ENCODE data around the gene POLD2.
"Not testable (repeated sequence)": the region's sequence is repeated elsewhere in the genome, so short reads cannot be mapped to it uniquely, and the experiment has no call there.

The POLD2 gene

DNA sequence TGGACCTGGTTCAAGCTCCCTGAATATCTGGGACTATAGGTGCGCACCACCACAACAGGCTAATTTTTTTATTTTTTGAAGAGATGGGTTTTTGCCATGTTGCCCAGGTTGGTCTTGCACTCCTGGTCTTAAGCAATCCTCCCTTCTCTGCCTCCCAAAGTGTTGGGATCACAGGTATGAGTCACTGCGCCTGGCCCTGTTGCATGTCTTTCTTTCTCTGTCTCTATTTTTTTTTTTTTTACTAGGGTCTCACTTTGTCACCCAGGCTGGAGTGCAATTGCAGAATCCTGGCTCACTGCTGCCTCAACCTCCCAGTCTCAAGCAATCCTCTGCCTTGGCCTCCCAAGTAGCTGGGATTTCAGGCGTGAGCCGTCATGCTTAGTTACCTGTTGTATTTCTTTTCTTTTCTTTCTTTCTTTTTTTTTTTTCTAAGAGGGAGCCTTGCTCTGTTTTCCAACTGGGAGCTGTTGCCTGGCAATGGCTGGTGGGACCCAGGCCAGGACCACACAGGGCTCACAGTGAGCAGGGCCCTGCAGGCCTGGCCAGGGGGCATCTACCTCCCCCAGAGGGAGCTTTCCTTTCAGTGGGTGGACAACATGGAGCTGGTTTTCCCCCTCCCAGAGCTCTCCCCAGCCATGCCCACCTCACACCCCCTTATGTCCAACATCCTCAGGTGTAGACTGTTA lies 11.7 kb upstream of the POLD2 start:
- no peak for DNase-seq

DNA sequence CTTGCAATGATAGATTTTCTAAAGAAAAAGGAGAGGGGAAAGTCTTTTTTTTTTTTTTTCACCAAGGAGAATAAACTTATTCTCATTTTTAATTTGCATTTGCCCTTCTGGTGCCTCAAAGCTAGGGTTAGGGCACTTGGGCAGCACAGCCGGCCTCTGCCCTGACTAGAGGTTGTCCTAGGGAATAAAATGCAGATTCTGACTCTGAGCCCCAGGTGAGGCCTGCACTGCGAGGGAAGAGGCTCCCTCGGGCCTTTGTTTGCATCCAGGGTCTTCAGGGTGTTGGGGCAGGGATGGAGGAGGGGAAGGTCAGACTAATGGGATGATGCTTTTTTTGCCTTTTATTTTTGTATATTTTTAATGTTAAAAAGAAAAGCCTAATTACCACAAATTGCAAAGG lies 9.9 kb upstream of the POLD2 start:
- DNase-seq = no peak

DNA sequence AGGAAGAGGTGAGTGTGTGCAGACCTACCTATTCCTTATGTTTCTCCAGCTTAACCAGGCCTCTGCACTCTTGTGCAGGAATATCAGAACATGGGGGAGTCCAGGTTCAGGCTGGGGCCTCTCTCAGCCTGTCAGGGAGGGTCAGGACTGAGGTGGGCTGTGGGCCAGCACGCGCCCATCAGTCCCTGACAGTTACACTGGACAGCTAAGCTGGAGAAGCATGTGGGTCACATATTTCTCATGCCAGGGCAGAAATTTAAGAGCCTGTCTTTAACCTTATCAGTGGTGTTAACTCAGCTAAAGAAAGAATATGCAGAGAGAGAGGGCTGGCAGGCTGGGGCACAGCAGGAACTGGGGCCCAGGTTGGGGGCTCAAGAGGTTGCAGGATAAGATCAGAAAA lies 8.7 kb upstream of the POLD2 start:
- DNase-seq = no peak

DNA sequence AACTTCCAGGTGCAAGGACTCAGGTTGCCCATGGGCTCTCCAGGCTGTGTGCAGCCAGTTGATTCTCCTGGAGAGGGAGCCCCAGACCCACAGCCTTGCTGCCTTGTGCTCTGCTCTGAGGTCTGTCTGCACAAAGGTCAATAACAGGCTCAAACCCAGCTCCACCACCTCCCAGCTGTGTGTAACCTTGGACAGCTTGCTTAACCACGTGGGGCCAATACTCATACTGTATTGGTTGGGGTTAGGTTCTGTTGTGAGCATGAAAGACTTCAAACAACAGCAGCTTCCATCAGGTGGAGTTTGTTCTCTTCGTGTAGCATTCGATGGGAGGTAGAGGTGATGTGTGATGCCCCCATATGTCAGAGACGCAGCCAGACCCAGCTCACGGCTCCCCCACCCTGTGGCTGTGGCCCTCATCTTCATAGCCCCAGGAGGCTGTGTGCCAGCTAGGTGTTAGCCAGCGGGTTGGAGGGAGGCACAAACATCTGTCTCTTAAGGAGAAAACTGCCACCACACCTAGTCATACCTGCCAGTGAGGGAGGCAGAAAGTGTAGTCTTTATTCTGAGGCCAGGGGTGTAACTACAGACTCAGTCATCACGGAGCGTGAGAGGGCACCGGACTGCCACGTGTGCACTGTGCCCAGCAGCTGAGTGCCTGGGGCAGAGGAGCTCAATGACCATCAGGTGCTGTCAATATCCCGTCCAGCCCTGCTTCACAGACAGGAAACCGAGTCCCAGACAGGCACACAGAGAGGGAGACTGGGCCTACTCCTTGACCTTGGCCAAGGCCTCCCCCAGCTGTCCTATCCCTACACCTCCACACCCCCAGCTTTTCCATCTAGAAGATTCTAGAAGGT lies 8.1 kb upstream of the POLD2 start:
- DNase-seq = no peak

DNA sequence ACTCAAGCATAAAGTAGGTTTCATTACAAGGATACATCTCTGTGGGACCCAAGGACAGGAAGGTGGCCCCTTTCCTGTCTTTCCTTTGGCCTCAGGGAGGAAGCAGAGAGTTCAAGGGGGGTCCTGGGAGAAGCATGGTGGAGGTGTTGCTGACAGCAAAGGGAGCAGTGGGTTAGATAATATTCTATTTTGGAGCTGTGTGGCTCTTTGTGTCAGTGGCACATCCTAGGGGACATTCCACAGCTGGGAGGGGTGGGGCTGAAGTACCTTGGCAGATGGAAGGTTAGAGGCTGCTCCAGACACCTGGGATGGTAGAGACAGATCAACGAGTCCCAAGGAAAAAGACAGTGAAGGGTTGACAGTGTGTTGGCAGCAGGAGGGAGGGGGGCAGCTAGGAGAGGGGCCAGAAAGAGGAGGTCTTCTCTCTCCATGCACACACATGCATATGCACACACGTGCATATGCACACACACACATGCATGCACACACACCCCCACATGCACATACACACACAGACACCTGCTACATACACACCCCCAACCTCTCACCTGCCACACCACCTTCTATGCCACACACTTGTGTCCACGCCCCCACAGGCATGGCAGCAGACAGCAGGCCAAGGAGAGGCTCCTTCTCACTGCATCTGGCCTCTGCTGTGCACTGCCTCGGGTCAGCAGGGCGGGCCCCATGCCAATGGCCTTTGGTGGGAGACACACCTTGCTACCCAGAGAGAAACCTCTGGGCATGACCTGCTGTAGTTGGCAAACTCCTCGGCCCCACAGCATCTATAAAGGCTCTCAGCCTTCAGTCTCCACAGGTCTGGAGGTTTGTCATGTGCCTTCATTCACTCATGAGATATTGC lies 5.6 kb upstream of the POLD2 start:
- no peak for DNase-seq

DNA sequence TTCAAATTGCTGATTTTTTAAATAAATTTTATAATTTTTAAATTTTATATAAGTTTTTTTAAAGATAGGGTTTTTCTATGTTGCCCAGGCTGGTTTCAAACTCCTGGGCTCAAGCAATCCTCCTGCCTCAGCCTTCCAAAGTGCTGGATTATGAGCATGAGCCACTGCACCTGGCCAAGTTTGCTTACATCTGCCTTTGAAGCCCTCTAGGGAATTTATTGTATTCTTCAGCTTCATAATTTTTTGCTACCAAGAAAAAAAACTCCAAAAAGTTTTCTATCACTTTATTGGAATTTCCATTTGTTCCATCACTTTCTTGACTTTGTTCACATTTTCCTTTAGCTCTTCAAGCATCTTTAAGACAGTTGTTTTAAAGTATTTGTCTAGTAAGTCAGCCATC lies 3.8 kb upstream of the POLD2 start:
- DNase-seq = no peak

DNA sequence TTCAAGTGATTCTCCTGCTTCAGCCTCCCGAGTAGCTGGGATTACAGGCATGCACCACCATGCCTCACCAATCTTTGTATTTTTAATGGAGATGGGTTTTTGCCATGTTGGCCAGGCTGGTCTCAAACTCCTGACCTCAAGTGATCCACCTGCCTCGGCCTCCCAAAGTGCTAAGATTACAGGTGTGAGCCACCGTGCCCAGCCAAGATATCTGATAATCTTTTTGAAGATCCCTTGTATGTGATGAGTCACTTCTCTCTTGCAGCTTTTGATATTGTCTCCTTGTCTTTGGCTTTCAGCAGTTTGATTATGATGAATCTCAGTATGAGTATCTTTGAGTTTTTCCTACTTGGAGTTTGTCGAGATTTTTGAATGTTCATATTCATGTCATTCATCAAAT lies 3.2 kb upstream of the POLD2 start:
- not testable (repeated sequence) for DNase-seq

DNA sequence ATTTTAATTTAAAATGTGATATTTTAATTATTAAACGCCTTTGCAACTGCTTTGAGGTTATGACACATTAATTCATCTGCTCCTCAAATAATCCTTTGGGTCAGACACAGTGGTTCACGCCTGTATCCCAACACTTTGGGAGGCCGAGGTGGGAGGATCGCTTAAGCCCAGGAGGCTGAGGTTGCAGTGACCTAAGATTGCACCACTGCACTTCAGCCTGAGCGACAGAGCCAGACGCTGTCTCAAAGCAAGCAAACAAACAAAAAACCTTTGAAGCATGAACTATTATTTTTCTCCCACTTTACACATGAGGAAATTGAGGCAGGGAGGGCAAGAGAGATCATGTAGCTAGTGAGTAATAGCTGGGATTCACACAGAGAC lies 1.5 kb upstream of the POLD2 start:
- DNase-seq = no peak

DNA sequence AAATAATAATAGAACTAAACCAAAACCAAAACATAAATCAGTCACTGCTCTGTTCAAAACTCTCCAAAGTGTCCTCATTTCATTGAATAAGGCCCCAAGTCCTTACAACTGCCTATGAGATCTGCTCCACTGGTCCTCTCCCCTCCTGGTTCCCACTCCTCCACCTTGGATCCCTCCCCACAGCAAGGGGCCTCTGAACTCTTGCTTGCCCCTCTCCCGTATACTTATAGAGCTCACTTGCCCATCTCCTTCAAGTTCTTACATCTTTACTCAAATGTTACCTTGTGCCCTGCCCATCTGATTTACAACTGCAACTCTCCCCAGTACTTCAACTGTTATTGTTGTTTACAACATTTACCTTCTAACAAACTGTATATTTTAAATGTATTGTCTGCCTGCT lies 819 bp downstream of the POLD2 start:
- DNase-seq = no peak

DNA sequence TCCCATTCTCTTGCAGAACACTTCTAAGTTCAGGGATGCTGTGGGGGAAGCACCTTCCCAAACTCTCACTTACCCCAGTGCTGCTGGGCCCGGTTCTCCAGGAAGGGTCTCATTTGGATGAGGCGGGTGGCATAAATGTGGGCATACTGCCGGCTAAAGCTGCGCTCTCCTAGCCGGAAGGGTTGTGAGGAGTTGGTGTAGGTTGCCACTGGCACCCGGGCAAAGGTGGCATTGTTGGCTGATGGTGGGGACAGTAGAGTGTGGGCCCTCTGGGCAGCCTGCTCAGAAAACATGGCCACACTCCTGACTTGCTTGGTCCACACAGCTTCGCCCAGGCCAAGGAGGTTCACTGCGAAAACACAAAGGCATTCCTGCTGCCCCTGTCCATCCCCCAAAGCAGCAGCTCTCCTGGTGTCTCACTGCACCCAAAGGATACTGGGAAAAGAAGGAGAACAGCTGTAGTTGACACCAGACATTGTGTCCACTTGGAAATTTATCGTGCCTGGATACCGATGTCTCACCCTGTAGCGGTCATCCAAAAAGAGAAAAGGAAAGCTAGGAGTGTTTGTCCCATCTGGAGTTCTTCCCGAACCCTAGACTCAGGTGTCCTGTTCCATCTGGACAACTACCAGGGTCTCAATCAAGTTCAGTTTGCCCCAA lies 1.5 kb downstream of the POLD2 start:
- DNase-seq = no peak

DNA sequence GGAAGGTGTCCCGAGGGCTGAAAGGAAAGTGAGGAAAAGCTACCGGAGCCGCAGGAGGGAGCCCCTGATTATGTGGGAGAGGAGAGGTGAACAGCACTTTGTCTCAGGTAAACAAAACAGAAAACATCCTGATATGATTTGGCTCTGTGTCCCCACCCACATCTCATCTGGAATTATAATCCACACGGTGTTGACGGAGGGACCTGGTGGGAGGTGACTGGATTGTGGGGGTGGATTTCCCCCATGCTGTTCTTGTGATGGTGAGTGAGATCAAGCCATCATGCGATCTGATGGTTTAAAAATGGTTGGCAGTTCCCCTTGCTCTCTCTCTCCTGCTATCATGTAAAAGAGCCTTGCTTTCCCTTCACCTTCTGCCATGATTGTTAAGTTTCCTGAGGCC lies 3.0 kb downstream of the POLD2 start:
- no peak for DNase-seq

DNA sequence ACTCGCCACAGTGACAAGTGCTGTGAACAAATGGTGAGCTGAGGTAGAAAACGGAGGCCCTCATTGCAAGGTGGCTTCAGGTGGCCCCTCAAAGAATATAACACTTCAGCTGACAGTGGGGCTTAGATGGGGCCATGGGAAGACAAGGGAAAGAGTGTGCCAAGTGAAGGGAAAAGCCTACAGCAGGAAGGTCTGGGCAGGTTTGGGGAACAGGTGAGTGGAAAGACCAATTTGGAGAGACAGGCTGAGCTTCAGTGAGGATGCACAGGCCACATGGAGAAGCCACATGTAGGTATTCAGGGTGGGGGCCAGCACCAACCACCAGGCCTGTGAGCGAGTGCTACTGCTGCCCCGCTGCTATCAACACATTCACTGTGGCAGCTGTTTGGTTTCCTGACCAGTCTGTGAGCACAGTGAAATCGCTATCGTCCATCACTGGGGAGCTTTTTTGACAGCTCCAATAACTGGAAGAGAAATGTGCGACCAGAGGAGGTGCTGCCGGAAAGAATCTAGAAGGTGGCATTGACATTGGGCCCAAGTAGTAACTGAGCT lies 3.4 kb downstream of the POLD2 start:
- DNase-seq = no peak

DNA sequence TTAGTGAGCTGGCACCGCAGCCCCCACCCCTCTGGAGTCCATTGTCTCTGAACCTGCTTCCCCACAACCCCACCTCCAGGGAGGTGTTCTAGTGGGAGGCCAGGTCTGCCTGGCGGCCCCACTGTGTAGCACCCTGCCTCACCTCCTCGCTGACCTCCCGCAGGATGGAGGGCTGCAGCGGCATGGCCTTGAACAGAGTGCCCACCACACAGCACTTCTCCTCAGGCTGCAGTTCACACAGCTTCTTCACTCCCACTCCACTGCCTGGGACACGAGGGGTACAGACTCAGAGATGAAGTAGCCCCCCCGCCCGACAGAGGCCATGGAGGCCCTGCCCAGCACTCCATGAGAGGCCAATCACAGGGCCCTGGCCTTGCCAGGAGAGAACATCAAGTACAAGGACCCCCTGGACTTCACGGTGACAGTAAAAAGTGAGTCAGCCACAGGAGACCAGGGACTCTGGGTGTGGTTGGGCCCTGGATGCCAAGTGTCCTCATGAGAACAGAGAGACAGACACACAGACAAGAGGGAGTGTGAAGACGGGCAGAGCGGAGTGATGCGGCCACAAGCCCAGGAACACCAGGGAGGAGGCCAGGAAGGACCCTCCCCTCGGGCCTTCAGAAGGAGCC lies 5.4 kb downstream of the POLD2 start:
- DNase-seq = no peak

DNA sequence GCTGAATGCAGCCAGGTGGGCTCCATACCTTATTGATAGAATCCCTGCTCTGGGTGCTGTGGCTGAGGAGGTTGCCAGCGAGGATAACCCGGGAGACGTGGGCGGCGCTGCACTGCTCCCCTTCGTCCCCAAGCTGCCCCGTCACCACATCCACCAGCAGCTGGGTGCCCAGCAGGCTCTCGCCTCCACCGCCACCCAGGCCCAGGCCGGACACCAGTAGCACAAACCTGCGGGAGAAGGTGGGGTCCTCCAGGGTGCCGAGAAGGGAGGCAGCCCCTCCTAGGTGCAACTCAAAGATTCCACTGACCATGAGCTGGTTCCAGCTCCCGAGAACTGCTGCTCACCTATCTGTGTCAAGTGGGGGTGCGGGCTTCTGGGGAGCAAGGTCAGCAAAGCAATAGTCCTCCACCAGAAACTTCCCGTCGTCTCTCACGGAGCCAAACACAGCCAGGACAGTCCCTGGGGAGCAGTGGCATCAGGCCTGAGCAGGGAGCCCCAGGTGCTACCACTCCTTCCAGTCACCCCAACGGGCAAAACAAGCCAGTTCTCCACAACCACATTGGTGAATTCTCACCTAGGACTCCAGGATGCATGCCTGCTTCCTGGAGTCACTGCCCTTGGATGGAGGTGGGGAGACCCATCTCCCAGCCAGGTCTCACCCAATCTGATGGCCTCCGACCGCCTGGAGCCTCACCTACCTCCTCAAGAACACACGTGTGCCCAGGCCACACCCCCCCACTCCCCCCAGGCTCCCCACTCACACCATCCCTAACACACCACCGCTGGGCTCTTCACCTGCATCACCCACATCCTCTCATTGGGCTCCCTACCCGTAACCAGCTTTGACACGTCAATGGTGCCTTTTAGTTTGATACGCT lies 6.3 kb downstream of the POLD2 start:
- no peak for DNase-seq

DNA sequence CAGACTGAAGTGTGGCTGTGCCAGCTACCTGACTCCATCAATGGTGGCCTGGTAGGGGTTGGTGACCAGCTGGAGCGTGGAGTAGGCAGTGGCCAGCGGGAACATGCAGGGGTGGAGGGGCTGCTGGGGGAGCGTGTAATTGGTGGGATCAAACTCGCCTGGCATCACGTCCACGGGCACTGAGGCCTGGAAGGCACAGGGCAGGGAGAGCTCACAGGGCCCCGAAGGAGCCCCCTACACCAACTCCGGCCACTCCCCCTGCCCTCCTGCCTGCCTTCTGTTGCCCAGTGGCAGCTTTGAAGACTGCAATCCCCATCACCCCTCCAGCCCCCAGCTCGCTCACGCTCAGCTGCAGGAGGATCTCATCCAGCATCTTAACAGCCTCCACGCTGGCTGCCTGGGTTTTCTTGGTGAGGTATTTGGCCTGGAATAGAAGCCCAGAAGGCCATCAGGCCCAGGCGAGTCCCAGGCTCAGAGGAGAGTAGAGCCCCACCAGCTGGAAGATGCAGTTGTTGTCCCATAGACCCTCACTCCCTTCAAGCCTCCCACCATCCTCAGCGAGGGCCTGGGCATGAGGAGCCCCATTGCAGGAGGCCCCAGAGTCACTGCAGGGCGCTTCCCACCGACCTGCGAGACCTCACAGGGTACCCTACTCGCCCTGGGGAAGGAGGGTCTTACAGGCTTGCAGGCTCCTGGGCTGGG lies 7.1 kb downstream of the POLD2 start:
- DNase-seq = no peak

DNA sequence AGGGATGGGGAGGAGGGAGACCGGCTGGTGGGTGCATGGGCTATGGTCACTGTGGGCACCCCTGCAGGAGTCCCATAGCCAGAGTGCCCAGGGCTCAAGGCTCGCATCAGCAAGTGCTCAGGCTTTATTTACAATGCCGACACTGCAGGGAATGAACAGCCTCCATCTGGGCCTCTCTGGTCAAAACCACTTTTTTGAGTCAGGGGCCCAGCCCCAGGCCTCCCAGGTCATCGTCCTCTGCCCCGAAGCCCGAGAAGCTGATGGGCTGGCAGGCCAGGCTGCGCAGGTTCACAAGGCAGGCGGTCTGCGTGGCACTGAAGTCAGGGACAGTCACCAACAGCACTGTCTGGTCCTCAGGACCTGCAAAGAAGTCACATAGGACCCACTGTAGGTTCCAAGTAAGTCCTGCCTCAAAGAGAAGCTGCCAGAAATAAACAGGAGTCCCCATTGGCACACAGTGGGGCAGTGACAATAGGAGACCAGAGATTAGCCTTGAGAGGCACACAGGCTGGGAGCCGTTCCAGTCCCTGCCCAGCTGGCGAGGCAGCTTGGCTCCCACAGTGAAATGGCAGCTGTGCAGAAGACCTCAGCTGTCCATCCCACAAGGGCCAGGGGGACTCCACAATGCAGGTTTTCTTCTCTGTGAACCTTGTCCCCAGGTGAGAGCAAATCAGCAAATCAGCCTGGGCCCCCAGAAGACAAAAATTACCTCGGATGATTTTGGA lies 8.6 kb downstream of the POLD2 start:
- no peak for DNase-seq

DNA sequence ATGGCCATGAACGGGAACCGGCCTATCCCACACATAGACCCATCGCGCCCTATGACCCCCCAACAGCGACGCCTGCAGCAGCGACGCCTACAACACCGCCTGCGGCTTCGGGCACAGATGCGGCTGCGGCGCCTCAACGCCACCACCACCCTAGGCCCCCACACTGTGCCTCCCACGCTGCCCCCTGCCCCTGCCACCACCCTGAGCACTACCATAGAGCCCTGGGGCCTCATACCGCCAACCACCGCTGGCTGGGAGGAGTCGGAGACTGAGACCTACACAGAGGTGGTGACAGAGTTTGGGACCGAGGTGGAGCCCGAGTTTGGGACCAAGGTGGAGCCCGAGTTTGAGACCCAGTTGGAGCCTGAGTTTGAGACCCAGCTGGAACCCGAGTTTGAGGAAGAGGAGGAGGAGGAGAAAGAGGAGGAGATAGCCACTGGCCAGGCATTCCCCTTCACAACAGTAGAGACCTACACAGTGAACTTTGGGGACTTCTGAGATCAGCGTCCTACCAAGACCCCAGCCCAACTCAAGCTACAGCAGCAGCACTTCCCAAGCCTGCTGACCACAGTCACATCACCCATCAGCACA lies 9.5 kb downstream of the POLD2 start:
- DNase-seq = no peak

DNA sequence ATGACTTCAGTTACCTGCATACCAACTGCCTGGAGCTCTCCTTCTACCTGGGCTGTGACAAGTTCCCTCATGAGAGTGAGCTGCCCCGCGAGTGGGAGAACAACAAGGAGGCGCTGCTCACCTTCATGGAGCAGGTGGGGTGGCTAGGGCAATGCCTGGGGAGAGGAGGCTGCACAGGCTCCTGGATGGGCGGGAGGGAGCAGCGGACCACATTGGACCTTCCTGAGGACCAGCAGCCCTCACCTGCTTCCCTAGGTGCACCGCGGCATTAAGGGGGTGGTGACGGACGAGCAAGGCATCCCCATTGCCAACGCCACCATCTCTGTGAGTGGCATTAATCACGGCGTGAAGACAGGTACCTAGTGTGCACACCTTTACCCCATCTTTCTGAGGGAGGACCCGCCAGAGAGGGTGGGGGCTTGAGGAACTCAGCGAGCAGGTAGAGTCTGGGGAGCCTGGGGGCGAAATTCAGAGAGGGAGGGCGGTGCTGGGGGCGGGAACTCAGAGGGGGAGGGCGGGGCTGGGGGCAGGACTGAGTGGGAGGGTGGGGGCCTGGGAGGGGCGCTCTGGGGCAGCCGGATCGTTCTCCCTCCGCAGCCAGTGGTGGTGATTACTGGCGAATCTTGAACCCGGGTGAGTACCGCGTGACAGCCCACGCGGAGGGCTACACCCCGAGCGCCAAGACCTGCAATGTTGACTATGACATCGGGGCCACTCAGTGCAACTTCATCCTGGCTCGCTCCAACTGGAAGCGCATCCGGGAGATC lies 10.2 kb downstream of the POLD2 start:
- DNase-seq = no peak
